Lower leg skin (tissue), 4 donors: ENCODE measurements around the gene DHTKD1. TPM values are rescaled to one million over a fixed set of nuclear protein-coding genes. Genes with fewer than 3 reads are reported as not detected.
A peak's percentile ranks its signal among the peaks of the same experiment; 100 is the strongest.

Source experiments
- DNase-seq, 2 donors: peaks; one replicate each; pipeline ENCODE4 v3.0.0-alpha.2; 2019; ENCODE audit warnings: low spot score in 2 of 2
- H3K4me3 ChIP-seq: fragments of 200-600 bp; sonication (generic); 2 replicates; pipeline ENCODE4 v1.5.1; 2017; ENCODE audit warnings: mild to moderate bottlenecking, low read depth; ENCODE audit not compliant: poor library complexity, severe bottlenecking
- CTCF ChIP-seq, 3 donors: fragments of 450-650 bp; IDR thresholded peaks; one replicate each; pipeline ENCODE4 v1.5.1; 2016; ENCODE audit warnings: antibody characterized with exemption in 3 of 3, mild to moderate bottlenecking in 3 of 3, moderate library complexity in 2 of 3
- POLR2A ChIP-seq, 2 donors: fragments of 450-650 bp; IDR thresholded peaks; one replicate each; pipeline ENCODE4 v1.6.1; 2016 to 2017; ENCODE audit warnings: antibody characterized with exemption in 2 of 2, mild to moderate bottlenecking in 1 of 2, moderate library complexity in 1 of 2
- WGBS, 2 donors: methylation state at CpG; one replicate each; pipeline ENCODE4 v1.1.5; 2018; 5-methylcytosine and 5-hydroxymethylcytosine counted together
- intact Hi-C: fragments of 100-400 bp; cut with DNase I; formaldehyde crosslinking; loops from one replicate; pipeline ENCODE4 v1.15.0; 2023; ENCODE audit warnings: low total_unique reads
- total RNA-seq, 4 donors: library from RNA; depleted of rRNA; stranded (reverse); fragments of >200 nt; gene quantifications; one replicate each; pipeline ENCODE4 v1.1.0, GENCODE V29; 2016

The DHTKD1 gene
- total RNA-seq, 4 donors from 2014 or later: 9.7 to 18.7 (median 13.1) TPM

GRCh38 chr10:12130237-12130872, 61.6 kb downstream of the DHTKD1 start:
- TF ChIP-seq POLR2A (IDR thresholded peaks at IDR 0.05): no peak
- no peak for TF ChIP-seq CTCF (IDR thresholded peaks at IDR 0.05)
- no peak for DNase-seq
- peak overlapping the region; percentile 81 for H3K4me3 ChIP-seq
- intact Hi-C loops: no loop called here
- 21 to 29% methylated on average over 11 of the region's 11 CpGs for WGBS, 2 donors

- intact Hi-C loops: no loop called here
- 92 to 94% methylated on average over 3 of the region's 3 CpGs for WGBS, 2 donors
- no peak for DNase-seq
- H3K4me3 ChIP-seq: no peak overlapping the region
- TF ChIP-seq POLR2A (IDR thresholded peaks at IDR 0.05) (no peak), CTCF (IDR thresholded peaks at IDR 0.05) (no peak)
These were observed 66.9 kb downstream of the DHTKD1 start for GRCh38 chr10:12135631-12136030.

- intact Hi-C loops: no loop called here
- TF ChIP-seq POLR2A (IDR thresholded peaks at IDR 0.05): no peak
- no peak for TF ChIP-seq CTCF (IDR thresholded peaks at IDR 0.05)
- 85 to 97% methylated on average over 1 of the region's 1 CpG for WGBS, 2 donors
- H3K4me3 ChIP-seq: no peak overlapping the region
- DNase-seq: no peak
These were observed 71.3 kb downstream of the DHTKD1 start for GRCh38 chr10:12140038-12140437.

- no peak overlapping the region for H3K4me3 ChIP-seq
- TF ChIP-seq CTCF (IDR thresholded peaks at IDR 0.05) (no peak), POLR2A (IDR thresholded peaks at IDR 0.05) (no peak)
- DNase-seq: no peak
- WGBS, 2 donors: 100% methylated on average over 3 of the region's 3 CpGs
- intact Hi-C loops: no loop called here
These were observed 75.8 kb downstream of the DHTKD1 start for GRCh38 chr10:12144538-12144937.

- TF ChIP-seq POLR2A (IDR thresholded peaks at IDR 0.05) (no peak), CTCF (IDR thresholded peaks at IDR 0.05) (no peak)
- WGBS, 2 donors: 73 to 76% methylated on average over 4 of the region's 4 CpGs
- H3K4me3 ChIP-seq: no peak overlapping the region
- DNase-seq: no peak
- intact Hi-C loops: no loop called here
These were observed 81.4 kb downstream of the DHTKD1 start for GRCh38 chr10:12150163-12150562.

GRCh38 chr10:12154516-12154915, 85.8 kb downstream of the DHTKD1 start:
- TF ChIP-seq CTCF (IDR thresholded peaks at IDR 0.05) (no peak), POLR2A (IDR thresholded peaks at IDR 0.05) (no peak)
- no peak overlapping the region for H3K4me3 ChIP-seq
- no peak for DNase-seq
- 90% methylated on average over 6 of the region's 6 CpGs for WGBS, 2 donors
- intact Hi-C loops: no loop called here
